HL-60 (cell line): Measurements from ENCODE around the gene WDR70.

Experiments
- CTCF ChIP-seq: IDR thresholded peaks from one replicate; pipeline ENCODE4 v1.5.1; 2011; ENCODE audit warnings: low read length, control low read depth, inconsistent platforms; ENCODE audit not compliant: insufficient read depth
- REST ChIP-seq: IDR thresholded peaks from 2 replicates; pipeline ENCODE4 v1.6.1; 2012; ENCODE audit warnings: low read depth; ENCODE audit not compliant: insufficient replicate concordance
- SPI1 ChIP-seq: IDR thresholded peaks from 2 replicates; pipeline ENCODE4 v1.6.1; 2012; ENCODE audit warnings: low read depth, mild to moderate bottlenecking, borderline replicate concordance

- TF ChIP-seq CTCF, result no peak
- no peak for TF ChIP-seq REST
- TF ChIP-seq SPI1, result no peak
Measured at GRCh38 chr5:37665889-37666288, 286.8 kb downstream of the WDR70 start.
